ENCODE measurements around the gene PBLD. TPM values are rescaled to one million over a fixed set of nuclear protein-coding genes. Genes with fewer than 3 reads are reported as not detected.

PBLD gene
- total RNA-seq, 2 experiments from 2014 or later = 0.97 to 1.3 TPM

DNA sequence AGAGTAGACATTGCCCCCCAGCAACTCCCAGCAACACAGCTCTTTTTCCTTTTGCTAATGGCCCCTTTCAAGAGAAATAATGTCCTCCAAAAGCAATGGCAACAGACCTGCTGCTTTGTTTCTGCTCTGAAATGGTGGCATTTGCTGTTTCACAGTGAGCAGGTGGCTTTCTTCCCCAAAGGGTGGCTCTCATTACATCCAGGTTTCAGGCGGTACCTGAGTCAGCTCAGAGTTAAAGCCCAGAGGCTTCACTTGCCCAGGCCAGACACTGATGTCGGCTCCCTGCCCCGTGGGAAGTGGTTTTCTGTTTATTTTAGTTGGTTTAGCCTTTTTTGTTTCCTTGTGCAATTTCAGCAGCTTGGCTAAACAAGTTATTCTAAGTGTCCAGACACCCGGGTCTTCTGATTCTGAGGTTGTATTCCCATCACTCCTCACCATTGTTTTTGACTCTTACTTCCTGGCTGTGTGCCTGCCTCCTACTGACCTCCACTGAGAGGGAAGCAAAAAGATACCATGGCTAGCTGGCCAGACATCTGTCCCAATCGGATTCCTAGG lies 93.1 kb downstream of the PBLD start:
- Mint-ChIP-seq H3K4me3 (no peak overlapping the region), H3K36me3 (ENCODE audit: low read depth) (no peaks in the 10 kb centered on the region), H3K9me3 (ENCODE audit: insufficient read depth) (no peaks in the 10 kb centered on the region), H3K27me3 (ENCODE audit: low read depth) (no peaks in the 10 kb centered on the region), H3K4me1 (ENCODE audit: low read depth) (no peaks in the 10 kb centered on the region), H3K27ac (no peak overlapping the region)
- CTCF ChIA-PET = no interaction called here
- POLR2A ChIA-PET = no interaction called here
- ATAC-seq (no peak), DNase-seq (no peak)

DNA sequence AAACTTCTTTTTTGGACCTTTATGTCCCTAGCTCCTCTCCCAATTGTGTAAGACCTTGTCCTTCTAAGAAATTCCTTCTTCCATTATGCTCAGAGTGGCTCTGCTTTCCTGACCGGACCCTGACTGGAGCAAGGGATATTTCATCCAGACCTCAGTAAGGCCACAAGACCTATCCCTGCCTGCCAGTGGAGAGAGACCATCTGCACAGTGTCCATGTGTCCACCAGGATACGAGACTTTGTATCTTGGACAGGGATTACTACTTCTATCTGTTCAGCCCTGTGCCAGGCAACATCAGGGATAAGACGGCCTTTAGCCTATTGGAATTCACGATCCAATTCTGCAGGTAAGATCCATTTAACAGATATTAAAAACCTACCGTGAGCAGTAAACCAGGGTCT lies 93.7 kb downstream of the PBLD start:
- POLR2A ChIA-PET = no interaction called here
- H3K9me3 Mint-ChIP-seq (ENCODE audit: insufficient read depth) = no peaks in the 10 kb centered on the region
- CTCF ChIA-PET = no interaction called here
- ATAC-seq (no peak), DNase-seq (no peak)
- no peak overlapping the region for H3K27ac Mint-ChIP-seq
- H3K4me1 Mint-ChIP-seq (ENCODE audit: low read depth) = no peaks in the 10 kb centered on the region
- H3K27me3 Mint-ChIP-seq (ENCODE audit: low read depth) = peaks cover under 1% of the 10 kb centered on the region
- H3K4me3 Mint-ChIP-seq = no peak overlapping the region
- H3K36me3 Mint-ChIP-seq (ENCODE audit: low read depth) = no peaks in the 10 kb centered on the region

DNA sequence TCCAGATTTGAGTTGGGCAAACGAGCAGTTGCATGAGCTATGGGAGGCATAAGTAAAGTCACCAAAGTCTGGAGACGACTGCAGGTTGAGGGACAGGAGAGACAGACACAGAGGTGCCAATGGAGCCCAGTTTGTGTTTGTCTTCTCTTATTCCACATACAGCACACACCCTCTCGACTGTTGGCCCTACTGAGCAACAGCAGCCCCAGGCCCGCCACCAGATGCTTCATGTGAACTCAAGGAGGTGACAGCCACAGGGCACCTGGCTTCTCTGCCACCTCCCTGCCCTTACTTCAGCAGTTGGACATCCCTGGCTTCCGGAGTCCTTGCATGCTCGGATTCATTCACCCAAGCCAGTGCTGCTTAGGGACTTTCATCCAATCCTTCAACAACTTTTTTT lies 94.4 kb downstream of the PBLD start:
- Mint-ChIP-seq H3K4me1 (ENCODE audit: low read depth) (no peaks in the 10 kb centered on the region), H3K27me3 (ENCODE audit: low read depth) (peaks cover 7% of the 10 kb centered on the region), H3K9me3 (ENCODE audit: insufficient read depth) (no peaks in the 10 kb centered on the region), H3K27ac (no peak overlapping the region), H3K4me3 (no peak overlapping the region), H3K36me3 (ENCODE audit: low read depth) (no peaks in the 10 kb centered on the region)
- ATAC-seq (no peak), DNase-seq (no peak)
- POLR2A ChIA-PET = no interaction called here
- CTCF ChIA-PET = no interaction called here

DNA sequence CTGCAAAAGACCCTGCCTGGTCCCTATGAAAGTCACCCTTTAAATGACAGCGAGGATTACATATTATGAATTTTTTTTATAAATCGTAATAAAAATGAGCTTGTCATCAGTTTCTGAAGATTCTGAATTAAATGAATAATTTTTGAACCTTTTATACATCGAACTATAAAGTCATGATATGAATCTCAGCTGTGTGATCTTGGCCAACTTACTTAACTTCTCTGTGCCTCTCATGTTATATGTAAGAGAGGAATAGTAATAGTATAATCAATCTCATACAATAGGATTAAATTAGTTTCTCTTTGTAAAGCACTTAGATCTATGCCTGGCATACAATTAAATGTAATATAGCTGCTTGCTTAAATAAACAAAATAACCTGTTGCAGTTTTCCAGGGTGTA lies 95.6 kb downstream of the PBLD start:
- Mint-ChIP-seq H3K27ac (no peak overlapping the region), H3K9me3 (ENCODE audit: insufficient read depth) (no peaks in the 10 kb centered on the region), H3K4me1 (ENCODE audit: low read depth) (no peaks in the 10 kb centered on the region), H3K4me3 (no peak overlapping the region), H3K36me3 (ENCODE audit: low read depth) (no peaks in the 10 kb centered on the region), H3K27me3 (ENCODE audit: low read depth) (peaks cover 15% of the 10 kb centered on the region)
- ATAC-seq = no peak
- no peak for DNase-seq
- ChIA-PET POLR2A (interaction anchor here (0.6 kb wide), 1 partner anchor 94 kb away, joined by 3 read pairs; no protein-coding TSS in a partner anchor), CTCF (interaction anchor here (0.6 to 1.9 kb wide), 3 partner anchors 14 to 291 kb away, joined by 3 to 6 read pairs (median 3); no protein-coding TSS in a partner anchor)

DNA sequence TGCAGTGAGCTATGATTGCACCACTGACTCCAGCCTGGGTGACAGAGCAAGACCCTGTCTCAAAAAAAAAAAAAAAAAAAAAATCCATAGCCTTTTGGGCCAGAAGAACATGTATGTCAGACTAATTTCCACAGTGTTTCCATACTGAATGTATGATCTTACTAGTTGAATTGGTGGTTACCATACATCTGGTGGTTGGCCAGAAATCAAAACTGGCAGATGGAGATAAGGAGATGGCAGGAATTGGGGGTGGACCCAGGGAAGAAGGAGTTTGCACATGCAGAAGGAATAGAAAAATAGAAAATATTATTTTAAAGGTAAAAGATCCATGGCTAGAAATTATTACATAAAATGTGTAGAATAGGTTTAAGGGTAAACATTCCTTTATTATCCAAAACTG lies 97.1 kb downstream of the PBLD start:
- Mint-ChIP-seq H3K27me3 (ENCODE audit: low read depth) (peaks cover 25% of the 10 kb centered on the region), H3K9me3 (ENCODE audit: insufficient read depth) (no peaks in the 10 kb centered on the region), H3K36me3 (ENCODE audit: low read depth) (no peaks in the 10 kb centered on the region), H3K4me3 (no peak overlapping the region), H3K4me1 (ENCODE audit: low read depth) (peaks cover 9% of the 10 kb centered on the region), H3K27ac (no peak overlapping the region)
- POLR2A ChIA-PET = no interaction called here
- DNase-seq (no peak), ATAC-seq (no peak)
- CTCF ChIA-PET = interaction anchor here (1.9 kb wide), 1 partner anchor 23 kb away, joined by 6 read pairs; no protein-coding TSS in a partner anchor

DNA sequence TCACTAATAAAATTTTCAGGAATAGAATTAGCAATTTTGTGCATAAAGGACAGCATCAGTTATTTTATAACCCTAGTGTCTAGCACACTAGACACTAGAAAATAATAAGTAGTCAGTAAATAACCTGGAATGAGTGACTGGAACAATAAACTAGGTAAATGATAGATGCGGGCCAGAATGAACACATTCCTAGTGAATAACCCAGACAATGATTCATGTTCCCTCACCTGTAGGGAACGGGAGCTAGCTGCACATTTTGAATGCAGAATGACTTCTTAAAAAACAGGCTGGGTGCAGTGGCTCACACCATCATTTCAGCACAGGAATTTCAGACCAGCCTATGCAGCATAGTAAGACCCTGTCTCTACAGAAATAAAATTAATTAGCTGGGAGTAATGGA lies 97.6 kb downstream of the PBLD start:
- DNase-seq (no peak), ATAC-seq (no peak)
- Mint-ChIP-seq H3K4me1 (ENCODE audit: low read depth) (peaks cover 10% of the 10 kb centered on the region), H3K9me3 (ENCODE audit: insufficient read depth) (no peaks in the 10 kb centered on the region), H3K27ac (no peak overlapping the region), H3K36me3 (ENCODE audit: low read depth) (no peaks in the 10 kb centered on the region), H3K4me3 (no peak overlapping the region), H3K27me3 (ENCODE audit: low read depth) (peaks cover 26% of the 10 kb centered on the region)
- CTCF ChIA-PET = interaction anchor here (1.9 kb wide), 1 partner anchor 22 kb away, joined by 6 read pairs; no protein-coding TSS in a partner anchor
- POLR2A ChIA-PET = no interaction called here

DNA sequence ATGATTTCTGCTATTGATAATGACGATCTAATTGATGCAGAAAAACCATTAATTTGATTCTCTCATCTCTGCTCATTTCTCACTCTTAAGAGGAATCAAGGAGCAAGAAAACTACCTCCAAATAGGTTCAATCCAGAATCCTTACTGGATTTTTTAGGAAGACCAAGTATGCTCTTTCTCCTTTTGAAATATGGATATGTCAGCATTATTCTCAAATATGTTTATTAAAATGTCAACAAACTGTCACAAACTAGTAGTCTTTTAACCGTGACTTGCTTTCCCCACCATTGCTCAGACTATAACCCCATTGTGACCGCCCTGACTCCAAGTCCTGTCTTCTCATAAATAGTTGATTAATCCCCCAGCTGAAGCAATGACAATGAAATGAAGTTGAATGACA lies 99.7 kb downstream of the PBLD start:
- ATAC-seq (no peak), DNase-seq (no peak)
- CTCF ChIA-PET = no interaction called here
- Mint-ChIP-seq H3K4me3 (no peak overlapping the region), H3K27ac (no peak overlapping the region), H3K36me3 (ENCODE audit: low read depth) (no peaks in the 10 kb centered on the region), H3K9me3 (ENCODE audit: insufficient read depth) (no peaks in the 10 kb centered on the region), H3K27me3 (ENCODE audit: low read depth) (peaks cover 32% of the 10 kb centered on the region), H3K4me1 (ENCODE audit: low read depth) (peaks cover 10% of the 10 kb centered on the region)
- POLR2A ChIA-PET = no interaction called here

Other genes starting within 250 kb of the PBLD start
- not detected for gene MYPN, start 223.4 kb downstream of the PBLD start, total RNA-seq
- not detected for gene ATOH7, start 100.8 kb downstream of the PBLD start, total RNA-seq
- 100 to 1,000 TPM; 114 to 122 TPM for gene HNRNPH3, start 864 bp downstream of the PBLD start, total RNA-seq
- 10 to 100 TPM; 11.4 to 12.9 TPM for gene RUFY2, start 74.3 kb upstream of the PBLD start, total RNA-seq
- 10 to 100 TPM; 51.4 to 52.6 TPM for gene DNA2, start 139.0 kb upstream of the PBLD start, total RNA-seq
- gene SLC25A16, start 194.6 kb upstream of the PBLD start, total RNA-seq = 10 to 100 TPM; 18.7 to 22.7 TPM
- gene TET1, start 227.4 kb upstream of the PBLD start, total RNA-seq = 1 to 10 TPM; 3.2 to 3.3 TPM